ENCODE results near the gene CEP112.

GRCh38 chr17:65895969-65896368 lies 296.0 kb downstream of the CEP112 start:
- TF ChIP-seq CTCF (optimal IDR thresholded peaks at IDR 0.05 in 1 of 3, IDR thresholded peaks at IDR 0.05 in 1 of 3, conservative IDR thresholded peaks at IDR 0.05 in 1 of 3; ENCODE audit: extremely low read depth in 1 of 3, insufficient read depth in 2 of 3, low read length in 3 of 3) (no peak), EZH2 (IDR thresholded peaks at IDR 0.05; ENCODE audit: low read length) (no peak)

Measured in keratinocyte (primary cell).